Testis (tissue), 2 donors: ENCODE measurements around the gene BCL7B.
"Not testable (repeated sequence)": the region's sequence is repeated elsewhere in the genome, so short reads cannot be mapped to it uniquely, and the experiment has no call there.

Experiments
- CTCF ChIP-seq, 3 experiments: fragments of 450-650 bp in 2 of 3; fragments of 200-600 bp in 1 of 3; sonication (generic) in 1 of 3; IDR thresholded peaks; one replicate each; pipeline ENCODE4 v1.5.1; 2016 to 2019; ENCODE audit warnings: antibody characterized with exemption in 3 of 3, mild to moderate bottlenecking in 2 of 3, moderate library complexity in 1 of 3
- POLR2A ChIP-seq: fragments of 450-650 bp; IDR thresholded peaks from one replicate; pipeline ENCODE4 v1.6.1; 2017; ENCODE audit warnings: antibody characterized with exemption, mild to moderate bottlenecking, moderate library complexity

- not testable (repeated sequence) for TF ChIP-seq CTCF (IDR thresholded peaks at IDR 0.05); POLR2A
Measured at GRCh38 chr7:73581006-73581405, 23.5 kb upstream of the BCL7B start.
